GM23338 (cell line): ENCODE data around the gene ST8SIA1. TPM values are rescaled to one million over a fixed set of nuclear protein-coding genes. Genes with fewer than 3 reads are reported as not detected.

Source experiments
- ATAC-seq: fragments of 200-7000 bp; cut with Tn5 transposase; 3 replicates; pipeline ENCODE4 v1.9.1; 2020
- DNase-seq: peaks from one replicate; pipeline ENCODE4 v3.0.0-alpha.2; 2015; ENCODE audit warnings: low spot score
- H2AFZ ChIP-seq: fragments of 200-600 bp; sonication (generic); 2 replicates; pipeline ENCODE4 v1.8.0; 2016; ENCODE audit warnings: antibody characterized with exemption, mild to moderate bottlenecking, moderate library complexity
- H3F3A ChIP-seq: fragments of 200-600 bp; sonication (generic); replicated peaks from 2 replicates; pipeline ENCODE4 v1.8.0; 2017; ENCODE audit warnings: antibody characterized with exemption, mixed run types, low read depth
- H3K27ac ChIP-seq: fragments of 200-600 bp; sonication (generic); 2 replicates; pipeline ENCODE4 v1.6.1; 2016; ENCODE audit warnings: low read depth
- H3K27me3 ChIP-seq: fragments of 200-600 bp; sonication (generic); 2 replicates; pipeline ENCODE4 v1.8.0; 2016; ENCODE audit warnings: mild to moderate bottlenecking, mixed run types, moderate library complexity; ENCODE audit not compliant: insufficient read depth
- H3K36me3 ChIP-seq: fragments of 200-600 bp; sonication (generic); 2 replicates; pipeline ENCODE4 v1.8.0; 2016; ENCODE audit warnings: mild to moderate bottlenecking; ENCODE audit not compliant: insufficient read depth
- H3K4me1 ChIP-seq: fragments of 200-600 bp; sonication (generic); 2 replicates; pipeline ENCODE4 v1.8.0; 2016; ENCODE audit warnings: mild to moderate bottlenecking, moderate library complexity; ENCODE audit not compliant: insufficient read depth
- H3K4me2 ChIP-seq: fragments of 200-600 bp; sonication (generic); 2 replicates; pipeline ENCODE4 v1.7.1; 2017; ENCODE audit warnings: mixed run types
- H3K4me3 ChIP-seq: fragments of 200-600 bp; sonication (generic); 2 replicates; pipeline ENCODE4 v1.6.1; 2016; ENCODE audit warnings: mixed run types
- H3K79me2 ChIP-seq: fragments of 200-600 bp; sonication (generic); replicated peaks from 2 replicates; pipeline ENCODE4 v1.8.0; 2017; ENCODE audit warnings: mild to moderate bottlenecking; ENCODE audit not compliant: insufficient read depth
- H3K9me2 ChIP-seq: fragments of 200-600 bp; sonication (generic); 2 replicates; pipeline ENCODE4 v1.8.0; 2017; ENCODE audit not compliant: insufficient read depth
- H4K20me1 ChIP-seq: fragments of 200-600 bp; sonication (generic); replicated peaks from 2 replicates; pipeline ENCODE4 v1.8.0; 2017; ENCODE audit warnings: mild to moderate bottlenecking; ENCODE audit not compliant: insufficient read depth
- H3K27ac Mint-ChIP-seq: 2 replicates; pipeline ENCODE4 v1.8.0; 2020; ENCODE audit warnings: inconsistent platforms, mild to moderate bottlenecking, moderate library complexity, mixed read lengths
- H3K27me3 Mint-ChIP-seq: 3 replicates; pipeline ENCODE4 v1.8.0; 2022; ENCODE audit warnings: low read depth, mild to moderate bottlenecking, moderate library complexity, mixed read lengths, inconsistent platforms; ENCODE audit not compliant: insufficient read depth, poor library complexity
- H3K36me3 Mint-ChIP-seq: 3 replicates; pipeline ENCODE4 v1.8.0; 2021; ENCODE audit warnings: low read depth, mild to moderate bottlenecking, inconsistent platforms, moderate library complexity, mixed read lengths
- H3K4me1 Mint-ChIP-seq: 3 replicates; pipeline ENCODE4 v1.8.0; 2020; ENCODE audit warnings: mild to moderate bottlenecking, inconsistent platforms, mixed read lengths
- H3K4me3 Mint-ChIP-seq: 3 replicates; pipeline ENCODE4 v1.8.0; 2021; ENCODE audit warnings: moderate library complexity, mild to moderate bottlenecking, inconsistent platforms, mixed read lengths
- H3K9me3 Mint-ChIP-seq: 3 replicates; pipeline ENCODE4 v1.8.0; 2020; ENCODE audit warnings: moderate library complexity, mild to moderate bottlenecking, inconsistent platforms, mixed read lengths
- EZH2 ChIP-seq: fragments of 200-600 bp; sonication (generic); IDR thresholded peaks from one replicate; pipeline ENCODE4 v1.8.0; 2017; ENCODE audit warnings: antibody characterized with exemption, mild to moderate bottlenecking, low read depth; ENCODE audit not compliant: unreplicated experiment
- STAT1 ChIP-seq: IDR thresholded peaks from one replicate; pipeline ENCODE4 v1.6.1; 2016; ENCODE audit warnings: antibody characterized with exemption; ENCODE audit not compliant: unreplicated experiment
- ZNF114 ChIP-seq: fragments of 250-450 bp; sonication (Bioruptor Pico); IDR thresholded peaks from 2 replicates; pipeline ENCODE4 v1.5.0; 2020; ENCODE audit warnings: mild to moderate bottlenecking, moderate library complexity
- ZNF462 ChIP-seq: fragments of 250-450 bp; sonication (Bioruptor Pico); IDR thresholded peaks from 2 replicates; pipeline ENCODE4 v1.5.0; 2020; ENCODE audit warnings: mild to moderate bottlenecking, moderate library complexity
- polyA plus RNA-seq: library from polyadenylated mRNA; unstranded; fragments of >200 nt; fragmentation: Nextera tagmentation; extraction: Ambion mirVana; gene quantifications from 2 replicates; pipeline ENCODE4 v1.2.1, GENCODE V29; 2016
- total RNA-seq: library from RNA; depleted of rRNA; stranded (reverse); fragments of >200 nt; shearing (Covaris generic); gene quantifications from 2 replicates; pipeline ENCODE4 v1.2.3, GENCODE V29; 2014
- TF ChIP-seq, protein P1 (sequence below), 2 experiments: fragments of 200-600 bp in 1 of 2; sonication (generic) in 1 of 2; conservative IDR thresholded peaks; 2 replicates each; pipeline versions ENCODE4 v1.5.1 to v1.6.1; 2016 to 2017; ENCODE audit warnings: antibody characterized with exemption in 2 of 2, low read depth in 2 of 2, mild to moderate bottlenecking in 2 of 2, moderate library complexity in 1 of 2

The ST8SIA1 gene
- total and polyA plus RNA-seq, 2 experiments from 2014 or later: 2.5 to 5.1 TPM

- TF ChIP-seq, protein P1, sequence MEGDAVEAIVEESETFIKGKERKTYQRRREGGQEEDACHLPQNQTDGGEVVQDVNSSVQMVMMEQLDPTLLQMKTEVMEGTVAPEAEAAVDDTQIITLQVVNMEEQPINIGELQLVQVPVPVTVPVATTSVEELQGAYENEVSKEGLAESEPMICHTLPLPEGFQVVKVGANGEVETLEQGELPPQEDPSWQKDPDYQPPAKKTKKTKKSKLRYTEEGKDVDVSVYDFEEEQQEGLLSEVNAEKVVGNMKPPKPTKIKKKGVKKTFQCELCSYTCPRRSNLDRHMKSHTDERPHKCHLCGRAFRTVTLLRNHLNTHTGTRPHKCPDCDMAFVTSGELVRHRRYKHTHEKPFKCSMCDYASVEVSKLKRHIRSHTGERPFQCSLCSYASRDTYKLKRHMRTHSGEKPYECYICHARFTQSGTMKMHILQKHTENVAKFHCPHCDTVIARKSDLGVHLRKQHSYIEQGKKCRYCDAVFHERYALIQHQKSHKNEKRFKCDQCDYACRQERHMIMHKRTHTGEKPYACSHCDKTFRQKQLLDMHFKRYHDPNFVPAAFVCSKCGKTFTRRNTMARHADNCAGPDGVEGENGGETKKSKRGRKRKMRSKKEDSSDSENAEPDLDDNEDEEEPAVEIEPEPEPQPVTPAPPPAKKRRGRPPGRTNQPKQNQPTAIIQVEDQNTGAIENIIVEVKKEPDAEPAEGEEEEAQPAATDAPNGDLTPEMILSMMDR (conservative IDR thresholded peaks at IDR 0.05; ENCODE audit: low read depth in 2 of 2): no peak
- TF ChIP-seq ZNF114 (CRISPR knock-in tag): no peak
- no peak for TF ChIP-seq ZNF462 (CRISPR knock-in tag)
- no peak for TF ChIP-seq EZH2
- no peak for TF ChIP-seq STAT1
Measured at GRCh38 chr12:22256605-22257004, 77.9 kb downstream of the ST8SIA1 start (continued).

DNA sequence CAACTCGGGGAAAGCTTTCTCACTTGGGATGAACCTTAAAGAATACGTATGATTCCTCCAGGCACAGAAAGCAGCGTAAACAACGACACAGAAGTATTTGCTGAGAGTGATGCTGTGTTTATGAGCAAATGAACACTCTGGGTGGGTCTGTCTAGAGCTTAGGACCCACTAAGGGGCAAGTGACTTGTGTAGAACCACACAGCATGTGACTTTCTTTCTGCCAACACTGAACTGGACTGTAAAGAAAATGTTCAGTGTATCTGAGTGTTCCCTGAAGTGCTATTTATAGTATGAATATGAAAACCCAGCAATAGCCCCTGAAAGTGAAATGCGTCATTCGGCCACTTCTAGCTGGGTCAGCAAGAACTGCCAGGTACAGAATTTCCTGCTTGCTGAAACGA, 78.5 kb downstream of the ST8SIA1 start:
- H3K4me3 Mint-ChIP-seq: no peak overlapping the region
- no peaks in the 10 kb centered on the region for H4K20me1 ChIP-seq
- ATAC-seq (no peak), DNase-seq (peak; percentile 11)
- H3K27me3 Mint-ChIP-seq: peaks cover 2% of the 10 kb centered on the region
- peaks cover 16% of the 10 kb centered on the region for H3K4me1 ChIP-seq
- no peaks in the 10 kb centered on the region for H3K79me2 ChIP-seq
- H2AFZ ChIP-seq: no peak overlapping the region
- no peaks in the 10 kb centered on the region; the same call in 2 of the 3 replicates for H3K4me1 Mint-ChIP-seq
- H3K9me2 ChIP-seq: no peaks in the 10 kb centered on the region
- no peaks in the 10 kb centered on the region for H3K27me3 ChIP-seq
- H3K4me3 ChIP-seq: no peak overlapping the region
- peak overlapping the region; percentile 16; the same call in 1 of the 2 replicates for H3K4me2 ChIP-seq
- H3K27ac Mint-ChIP-seq: no peak overlapping the region
- H3F3A ChIP-seq: no peaks in the 10 kb centered on the region
- TF ChIP-seq STAT1: no peak
- no peaks in the 10 kb centered on the region for H3K36me3 ChIP-seq
- no peak overlapping the region for H3K27ac ChIP-seq
- no peaks in the 10 kb centered on the region for H3K9me3 Mint-ChIP-seq
- no peaks in the 10 kb centered on the region for H3K36me3 Mint-ChIP-seq
